GM21576 (cell line): ENCODE measurements around the gene ERMARD.

Experiments
- ATAC-seq: cut with Tn5 transposase; IDR thresholded peaks from one replicate; pipeline ENCODE4 v1.9.1; 2021; ENCODE audit warnings: mild to moderate bottlenecking, moderate library complexity; ENCODE audit not compliant: unreplicated experiment

The ERMARD gene

GRCh38 chr6:169801396-169802160, 50.2 kb downstream of the ERMARD start:
- ATAC-seq: no peak

- no peak for ATAC-seq
Observed at GRCh38 chr6:169802790-169803189, 51.4 kb downstream of the ERMARD start.

GRCh38 chr6:169803271-169803811, 51.9 kb downstream of the ERMARD start:
- ATAC-seq: no peak

GRCh38 chr6:169803816-169804340, 52.5 kb downstream of the ERMARD start:
- no peak for ATAC-seq

GRCh38 chr6:169804427-169804826, 53.0 kb downstream of the ERMARD start:
- ATAC-seq: no peak

- no peak for ATAC-seq
Observed at GRCh38 chr6:169805242-169805838, 53.9 kb downstream of the ERMARD start.

- ATAC-seq: no peak
Observed at GRCh38 chr6:169806701-169807100, 55.3 kb downstream of the ERMARD start.

GRCh38 chr6:169807229-169807628, 55.8 kb downstream of the ERMARD start:
- no peak for ATAC-seq

GRCh38 chr6:169807699-169808607, 56.5 kb downstream of the ERMARD start:
- no peak for ATAC-seq

GRCh38 chr6:169808608-169808967, 57.2 kb downstream of the ERMARD start:
- ATAC-seq: no peak

- no peak for ATAC-seq
Observed at GRCh38 chr6:169809386-169809785, 58.0 kb downstream of the ERMARD start.

GRCh38 chr6:169810066-169810989, 58.9 kb downstream of the ERMARD start:
- ATAC-seq: no peak

GRCh38 chr6:169811072-169811471, 59.6 kb downstream of the ERMARD start:
- no peak for ATAC-seq

- ATAC-seq: no peak
Observed at GRCh38 chr6:169811521-169812256, 60.3 kb downstream of the ERMARD start.

- ATAC-seq: no peak
Observed at GRCh38 chr6:169812257-169812644, 60.8 kb downstream of the ERMARD start.

- no peak for ATAC-seq
Observed at GRCh38 chr6:169813969-169814368, 62.5 kb downstream of the ERMARD start.

GRCh38 chr6:169816054-169816453, 64.6 kb downstream of the ERMARD start:
- no peak for ATAC-seq

- ATAC-seq: no peak
Observed at GRCh38 chr6:169816975-169817374, 65.6 kb downstream of the ERMARD start.

- ATAC-seq: no peak
Observed at GRCh38 chr6:169820358-169820757, 68.9 kb downstream of the ERMARD start.
